Measurements from ENCODE around the gene FADS3. TPM values are rescaled to one million over a fixed set of nuclear protein-coding genes. Genes with fewer than 3 reads are reported as not detected.

Gene FADS3
- total RNA-seq, 2 donors from 2014 or later: 18.5 to 74.9 TPM

GRCh38 chr11:61911128-61911700 lies 19.9 kb upstream of the FADS3 start:
- H3K27ac ChIP-seq: no peak overlapping the region
- no peaks in the 10 kb centered on the region for H3K9me3 ChIP-seq
- H3K4me1 ChIP-seq (replicated peaks): no peaks in the 10 kb centered on the region
- no peaks in the 10 kb centered on the region for H3K36me3 ChIP-seq
- WGBS: 86% methylated on average over 7 of the region's 7 CpGs
- no peak for TF ChIP-seq POLR2A (IDR thresholded peaks at IDR 0.05)
- TF ChIP-seq CTCF (IDR thresholded peaks at IDR 0.05): no peak
- no peak for TF ChIP-seq POLR2AphosphoS5 (IDR thresholded peaks at IDR 0.05)
- H3K27me3 ChIP-seq (replicated peaks; ENCODE audit: insufficient read depth): no peaks in the 10 kb centered on the region
- DNase-seq (ENCODE audit: low spot score): no peak
- intact Hi-C loops (cut with DNase I): no loop called here
- no peak overlapping the region for H3K4me3 ChIP-seq

GRCh38 chr11:61910187-61911127 lies 19.1 kb upstream of the FADS3 start:
- WGBS: 80% methylated on average over 13 of the region's 13 CpGs
- no peak overlapping the region for H3K27ac ChIP-seq

GRCh38 chr11:61908730-61909316 lies 17.5 kb upstream of the FADS3 start:
- 66% methylated on average over 10 of the region's 10 CpGs for WGBS
- no peak for TF ChIP-seq POLR2A (IDR thresholded peaks at IDR 0.05)
- no peak for TF ChIP-seq POLR2AphosphoS5 (IDR thresholded peaks at IDR 0.05)
- no peak for TF ChIP-seq CTCF (IDR thresholded peaks at IDR 0.05)
- H3K36me3 ChIP-seq: no peaks in the 10 kb centered on the region
- intact Hi-C loops (cut with DNase I): no loop called here
- no peak for DNase-seq (ENCODE audit: low spot score)
- H3K4me3 ChIP-seq: no peak overlapping the region
- H3K27me3 ChIP-seq (replicated peaks; ENCODE audit: insufficient read depth): no peaks in the 10 kb centered on the region
- no peaks in the 10 kb centered on the region for H3K9me3 ChIP-seq
- no peak overlapping the region for H3K27ac ChIP-seq
- H3K4me1 ChIP-seq (replicated peaks): no peaks in the 10 kb centered on the region

More at GRCh38 chr11:61910187-61911127, 19.1 kb upstream of the FADS3 start:
- TF ChIP-seq CTCF (IDR thresholded peaks at IDR 0.05): no peak
- no peak for TF ChIP-seq POLR2A (IDR thresholded peaks at IDR 0.05)
- TF ChIP-seq POLR2AphosphoS5 (IDR thresholded peaks at IDR 0.05): no peak
- H3K27me3 ChIP-seq (replicated peaks; ENCODE audit: insufficient read depth): no peaks in the 10 kb centered on the region
- H3K9me3 ChIP-seq: no peaks in the 10 kb centered on the region
- no peak overlapping the region for H3K4me3 ChIP-seq
- no peaks in the 10 kb centered on the region for H3K36me3 ChIP-seq
- H3K4me1 ChIP-seq (replicated peaks): no peaks in the 10 kb centered on the region
- no peak for DNase-seq (ENCODE audit: low spot score)
- intact Hi-C loops (cut with DNase I): no loop called here

GRCh38 chr11:61907871-61908729 lies 16.8 kb upstream of the FADS3 start:
- intact Hi-C loops (cut with DNase I): no loop called here
- 91% methylated on average over 21 of the region's 21 CpGs for WGBS
- DNase-seq (ENCODE audit: low spot score): no peak
- no peaks in the 10 kb centered on the region for H3K4me1 ChIP-seq (replicated peaks)
- H3K27me3 ChIP-seq (replicated peaks; ENCODE audit: insufficient read depth): no peaks in the 10 kb centered on the region
- no peaks in the 10 kb centered on the region for H3K36me3 ChIP-seq
- H3K9me3 ChIP-seq: no peaks in the 10 kb centered on the region
- no peak overlapping the region for H3K27ac ChIP-seq
- H3K4me3 ChIP-seq: no peak overlapping the region
- TF ChIP-seq CTCF (IDR thresholded peaks at IDR 0.05) (no peak), POLR2AphosphoS5 (IDR thresholded peaks at IDR 0.05) (no peak), POLR2A (IDR thresholded peaks at IDR 0.05) (no peak)

Data from prostate gland (tissue), 2 donors.